Activated CD8-positive, alpha-beta memory T cell treated with anti-CD3 and anti-CD28 coated beads, Interleukin-2, amount 10 ng/mL, durations not matched to agents 7 days and 5 days (primary cell): ENCODE data around the gene IFNA21. TPM values are rescaled to one million over a fixed set of nuclear protein-coding genes. Genes with fewer than 3 reads are reported as not detected.
"Not testable (repeated sequence)": the region's sequence is repeated elsewhere in the genome, so short reads cannot be mapped to it uniquely, and the experiment has no call there.

ENCODE experiments used
- ATAC-seq: fragments of 150-1000 bp; cut with Tn5 transposase; one replicate; pipeline ENCODE4 v1.10.0; 2021; ENCODE audit warnings: moderate library complexity
- CTCF ChIA-PET: fragments of 350-600 bp; sonication (Branson Sonifier 250); formaldehyde crosslinking; loops from one replicate; lab custom pipeline; 2021; ENCODE audit warnings: antibody characterized with exemption; lab: Charles Lee
- DNase-seq: peaks from one replicate; pipeline ENCODE4 v3.0.0-alpha.2; 2020
- H3K27ac Mint-ChIP-seq: one replicate; pipeline ENCODE4 v1.8.0; 2021; ENCODE audit warnings: mild to moderate bottlenecking, mixed read lengths
- H3K27me3 Mint-ChIP-seq: one replicate; pipeline ENCODE4 v1.8.0; 2021; ENCODE audit warnings: mixed read lengths
- H3K36me3 Mint-ChIP-seq: one replicate; pipeline ENCODE4 v1.8.0; 2021; ENCODE audit warnings: mild to moderate bottlenecking, mixed read lengths
- H3K4me1 Mint-ChIP-seq: one replicate; pipeline ENCODE4 v1.8.0; 2021; ENCODE audit warnings: mixed read lengths
- H3K4me3 Mint-ChIP-seq: one replicate; pipeline ENCODE4 v1.8.0; 2021; ENCODE audit warnings: mild to moderate bottlenecking, moderate library complexity, mixed read lengths
- H3K9me3 Mint-ChIP-seq: one replicate; pipeline ENCODE4 v1.8.0; 2022; ENCODE audit warnings: low read depth, mixed read lengths
- total RNA-seq, 2 experiments: library from RNA; stranded (reverse); gene quantifications; one replicate each; pipeline ENCODE4 v1.2.3, GENCODE V29; 2021

The IFNA21 gene
- total RNA-seq, result not detected

DNA sequence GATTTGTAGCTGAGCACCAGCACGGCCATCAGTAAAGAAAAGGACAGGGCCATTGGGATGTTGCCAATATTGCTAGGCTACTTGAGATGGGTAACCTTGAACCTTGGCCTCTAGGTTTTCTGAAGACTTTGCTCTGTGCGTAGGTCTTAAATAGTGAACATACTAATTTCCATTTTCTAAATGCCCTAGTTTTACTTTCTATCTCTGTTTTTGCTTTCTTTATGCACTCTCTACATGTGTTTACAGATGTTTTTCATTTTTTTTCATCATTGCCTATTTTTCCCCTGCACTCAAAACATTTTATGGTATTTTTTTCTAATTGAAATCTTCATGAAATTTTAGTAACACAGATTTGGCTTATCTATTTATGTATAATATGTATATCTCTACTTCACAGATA lies at the start of gene IFNA21:
TSS of gene IFNA21 (minus strand) at position 101 of the 400 bp plus-strand sequence. CDS start at position 53, 48 bp downstream.
- CTCF ChIA-PET, result interaction anchor here (1.1 kb wide), 1 partner anchor 17 kb away, joined by 3 read pairs; no protein-coding TSS in a partner anchor
- not testable (repeated sequence) for ATAC-seq, DNase-seq

DNA sequence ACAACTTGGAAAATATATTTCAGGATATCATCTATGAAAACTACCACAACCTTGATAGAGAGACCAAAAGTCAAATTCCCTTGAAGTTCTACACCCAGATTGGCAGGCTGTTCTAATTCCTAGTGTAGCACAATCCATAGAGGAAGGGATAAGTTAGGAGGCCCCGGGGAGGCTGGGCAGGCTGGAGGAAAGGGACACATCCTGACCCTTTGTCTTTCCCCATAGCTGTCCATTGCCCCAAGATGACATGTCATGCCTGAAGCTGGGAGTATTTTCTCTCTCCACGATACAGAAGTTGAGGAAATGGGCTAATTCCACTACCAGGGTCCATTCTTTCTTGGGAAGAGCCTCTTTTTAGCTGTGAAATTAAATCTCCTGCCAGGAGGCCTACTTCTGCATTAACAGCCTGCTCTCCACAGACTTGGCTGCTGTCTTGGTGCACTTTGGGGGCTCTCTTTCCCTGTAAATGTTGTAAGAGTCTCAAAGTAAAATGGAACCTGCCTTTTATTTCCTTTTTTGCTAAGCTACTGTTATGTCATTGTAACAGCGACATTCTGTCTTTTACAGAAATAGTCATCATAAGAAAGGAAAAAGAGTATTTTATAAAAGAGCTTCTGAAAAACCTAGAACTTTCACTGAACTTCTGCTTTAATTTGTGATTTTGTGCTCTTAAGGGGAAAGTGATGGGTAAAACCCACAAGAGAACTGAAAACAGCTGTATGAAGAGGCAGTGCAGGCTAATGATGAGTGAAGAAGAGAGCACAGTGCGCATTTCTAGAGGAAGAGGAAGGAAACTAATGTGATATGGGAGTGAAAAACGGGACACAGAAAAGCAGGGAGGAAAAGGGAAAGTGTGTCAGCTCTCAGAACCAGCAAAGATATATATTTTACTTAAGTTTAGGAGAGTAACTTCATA lies 47.2 kb upstream of the IFNA21 start:
- not testable (repeated sequence) for H3K4me3 Mint-ChIP-seq, H3K4me1 Mint-ChIP-seq, H3K27ac Mint-ChIP-seq, H3K9me3 Mint-ChIP-seq, H3K36me3 Mint-ChIP-seq, DNase-seq
- ATAC-seq, result peak; percentile 42
- CTCF ChIA-PET, result interaction anchor here (1.0 to 2.6 kb wide), 6 partner anchors 17 to 182 kb away, joined by 3 to 12 read pairs (median 5); no protein-coding TSS in a partner anchor
- peaks cover 33% of the 10 kb centered on the region for H3K27me3 Mint-ChIP-seq

More for the DNA sequence above, at the start of gene IFNA21:
- not testable (repeated sequence) for H3K36me3 Mint-ChIP-seq, H3K4me1 Mint-ChIP-seq, H3K27ac Mint-ChIP-seq, H3K9me3 Mint-ChIP-seq, H3K4me3 Mint-ChIP-seq, H3K27me3 Mint-ChIP-seq

DNA sequence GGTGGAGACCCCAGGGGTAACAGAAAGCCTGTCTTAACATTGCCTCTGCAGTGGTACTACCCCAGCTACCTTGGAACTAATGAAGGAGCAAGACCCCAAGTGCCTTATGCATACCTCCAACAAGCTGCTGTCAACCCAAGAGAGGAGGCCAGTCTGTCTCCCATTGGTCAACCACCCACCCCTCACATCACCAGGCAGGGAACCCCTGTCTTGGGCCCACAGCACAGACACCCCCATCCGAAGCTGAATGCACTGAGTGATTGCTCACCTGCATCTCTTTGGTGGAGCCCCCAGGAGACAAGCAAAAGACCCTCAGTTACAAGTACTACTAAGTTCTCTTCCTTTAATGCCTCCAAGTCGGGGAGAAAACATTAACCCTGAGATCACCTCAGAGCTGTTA lies 45.7 kb upstream of the IFNA21 start:
- not testable (repeated sequence) for H3K4me3 Mint-ChIP-seq, H3K27ac Mint-ChIP-seq, ATAC-seq, H3K4me1 Mint-ChIP-seq, DNase-seq, H3K36me3 Mint-ChIP-seq, H3K9me3 Mint-ChIP-seq
- CTCF ChIA-PET, result interaction anchor here (2.6 kb wide), 2 partner anchors 17 to 28 kb away, joined by 6 to 12 read pairs; no protein-coding TSS in a partner anchor
- peaks cover 22% of the 10 kb centered on the region for H3K27me3 Mint-ChIP-seq

DNA sequence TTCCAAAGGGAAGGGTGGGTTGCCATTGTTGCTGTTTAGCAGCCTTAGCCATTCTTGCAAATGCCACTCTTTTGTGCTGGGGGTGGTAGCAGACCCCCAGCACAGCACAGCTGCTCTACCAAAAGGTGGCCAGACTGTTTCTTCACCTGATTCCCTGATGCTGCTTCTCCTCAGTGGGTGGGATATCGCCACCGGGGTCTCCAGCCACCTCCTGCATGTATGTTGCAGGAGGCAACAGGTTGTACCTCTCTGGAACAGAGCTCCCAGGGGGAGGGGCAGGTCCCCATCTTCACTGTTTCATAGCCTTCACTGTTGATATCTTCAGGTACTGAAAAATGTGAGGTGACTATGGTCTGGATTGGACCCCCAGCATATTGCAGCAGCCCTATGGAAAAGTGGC lies 44.3 kb upstream of the IFNA21 start:
- CTCF ChIA-PET, H3K4me3 Mint-ChIP-seq, H3K9me3 Mint-ChIP-seq, DNase-seq, ATAC-seq, H3K4me1 Mint-ChIP-seq, H3K36me3 Mint-ChIP-seq, H3K27ac Mint-ChIP-seq: not testable (repeated sequence)
- peaks cover 21% of the 10 kb centered on the region for H3K27me3 Mint-ChIP-seq

DNA sequence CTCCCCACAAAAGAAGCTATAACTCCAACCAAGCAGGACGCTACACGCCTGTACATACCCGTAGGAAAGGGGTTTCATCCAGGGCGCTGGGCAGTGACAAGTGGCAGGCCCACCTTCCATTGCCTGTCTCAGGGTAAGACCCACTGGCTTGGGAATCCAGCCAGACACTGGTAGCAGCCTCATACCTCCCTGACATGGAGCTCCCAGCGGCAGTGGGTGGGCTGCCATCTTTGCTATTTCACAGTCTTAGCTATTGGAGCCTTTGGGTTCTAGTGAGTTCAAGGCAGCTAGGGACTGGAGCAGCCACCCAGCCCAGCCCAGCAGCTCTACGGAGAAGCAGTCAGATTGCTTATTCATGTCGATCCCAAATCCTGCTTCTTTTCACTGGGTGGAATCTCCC lies 43.9 kb upstream of the IFNA21 start:
- ATAC-seq (no peak), DNase-seq (no peak)
- Mint-ChIP-seq H3K9me3 (no peaks in the 10 kb centered on the region), H3K27me3 (peaks cover 21% of the 10 kb centered on the region), H3K4me1 (peaks cover 5% of the 10 kb centered on the region), H3K4me3 (no peak overlapping the region), H3K27ac (no peak overlapping the region), H3K36me3 (no peaks in the 10 kb centered on the region)
- CTCF ChIA-PET, result no interaction called here

DNA sequence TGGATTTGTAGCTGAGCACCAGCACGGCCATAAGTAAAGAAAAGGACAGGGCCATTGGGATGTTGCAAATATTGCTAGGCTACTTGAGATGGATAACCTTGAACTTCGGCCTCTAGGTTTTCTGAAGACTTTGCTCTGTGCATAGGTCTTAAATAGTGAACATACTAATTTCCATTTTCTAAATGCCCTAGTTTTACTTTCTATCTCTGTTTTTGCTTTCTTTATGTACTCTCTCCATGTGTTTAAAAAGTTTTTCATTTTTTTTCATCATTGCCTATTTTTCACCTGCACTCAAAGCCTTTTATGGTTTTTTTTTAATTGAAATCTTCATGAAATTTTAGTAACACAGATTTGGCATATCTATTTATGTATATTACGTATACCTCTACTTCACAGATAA lies 40.6 kb upstream of the IFNA21 start, which contains the start of gene IFNA10:
TSS of gene IFNA10 (minus strand) at position 101 of the 400 bp plus-strand sequence. CDS start at position 55, 46 bp downstream.
- H3K9me3 Mint-ChIP-seq, ATAC-seq, H3K4me1 Mint-ChIP-seq, DNase-seq, CTCF ChIA-PET, H3K27ac Mint-ChIP-seq, H3K4me3 Mint-ChIP-seq, H3K36me3 Mint-ChIP-seq: not testable (repeated sequence)
- H3K27me3 Mint-ChIP-seq, result peaks cover 32% of the 10 kb centered on the region

DNA sequence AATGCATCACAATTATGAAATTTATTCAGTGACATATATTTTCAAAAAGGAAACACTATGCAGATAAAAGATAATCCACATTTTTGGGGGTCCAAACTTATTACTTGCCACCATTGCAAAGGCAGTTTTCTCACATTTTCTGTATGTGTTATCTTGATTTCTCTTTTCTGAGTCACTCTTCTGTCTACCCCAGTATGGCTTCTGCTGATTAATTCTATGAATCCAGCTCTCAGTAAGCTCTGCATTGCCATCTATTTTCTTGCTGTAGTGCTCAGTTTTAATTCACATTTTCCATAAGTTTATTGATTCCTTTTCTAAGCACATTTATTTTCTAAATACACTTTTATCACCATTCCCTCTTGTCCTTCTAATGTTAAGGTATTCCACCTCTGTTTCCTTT lies 38.7 kb upstream of the IFNA21 start:
- DNase-seq, result no peak
- no peak overlapping the region for H3K27ac Mint-ChIP-seq
- no peaks in the 10 kb centered on the region for H3K36me3 Mint-ChIP-seq
- peaks cover 46% of the 10 kb centered on the region for H3K27me3 Mint-ChIP-seq
- ATAC-seq, result no peak
- peaks cover 4% of the 10 kb centered on the region for H3K4me1 Mint-ChIP-seq
- no peaks in the 10 kb centered on the region for H3K9me3 Mint-ChIP-seq
- CTCF ChIA-PET, result no interaction called here
- no peak overlapping the region for H3K4me3 Mint-ChIP-seq

DNA sequence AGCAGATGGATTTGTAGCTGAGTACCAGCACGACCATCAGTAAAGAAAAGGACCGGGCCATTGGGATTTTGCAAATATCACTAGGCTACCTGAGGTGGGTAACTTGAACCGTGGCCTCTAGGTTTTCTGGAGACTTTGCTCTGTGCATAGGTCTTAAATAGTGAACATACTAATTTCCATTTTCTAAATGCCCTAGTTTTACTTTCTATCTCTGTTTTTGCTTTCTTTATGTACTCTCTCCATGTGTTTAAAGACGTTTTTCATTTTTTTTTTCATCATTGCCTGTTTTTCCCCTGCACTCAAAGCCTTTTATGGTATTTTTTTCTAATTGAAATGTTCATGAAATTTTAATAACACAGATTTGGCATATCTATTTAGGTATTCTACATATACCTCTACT lies 35.6 kb upstream of the IFNA21 start, which contains the start of gene IFNA7:
TSS of gene IFNA7 (minus strand) at position 101 of the 400 bp plus-strand sequence. CDS start at position 61, 40 bp downstream.
- not testable (repeated sequence) for H3K9me3 Mint-ChIP-seq, H3K27ac Mint-ChIP-seq
- H3K27me3 Mint-ChIP-seq, result peaks cover 45% of the 10 kb centered on the region

DNA sequence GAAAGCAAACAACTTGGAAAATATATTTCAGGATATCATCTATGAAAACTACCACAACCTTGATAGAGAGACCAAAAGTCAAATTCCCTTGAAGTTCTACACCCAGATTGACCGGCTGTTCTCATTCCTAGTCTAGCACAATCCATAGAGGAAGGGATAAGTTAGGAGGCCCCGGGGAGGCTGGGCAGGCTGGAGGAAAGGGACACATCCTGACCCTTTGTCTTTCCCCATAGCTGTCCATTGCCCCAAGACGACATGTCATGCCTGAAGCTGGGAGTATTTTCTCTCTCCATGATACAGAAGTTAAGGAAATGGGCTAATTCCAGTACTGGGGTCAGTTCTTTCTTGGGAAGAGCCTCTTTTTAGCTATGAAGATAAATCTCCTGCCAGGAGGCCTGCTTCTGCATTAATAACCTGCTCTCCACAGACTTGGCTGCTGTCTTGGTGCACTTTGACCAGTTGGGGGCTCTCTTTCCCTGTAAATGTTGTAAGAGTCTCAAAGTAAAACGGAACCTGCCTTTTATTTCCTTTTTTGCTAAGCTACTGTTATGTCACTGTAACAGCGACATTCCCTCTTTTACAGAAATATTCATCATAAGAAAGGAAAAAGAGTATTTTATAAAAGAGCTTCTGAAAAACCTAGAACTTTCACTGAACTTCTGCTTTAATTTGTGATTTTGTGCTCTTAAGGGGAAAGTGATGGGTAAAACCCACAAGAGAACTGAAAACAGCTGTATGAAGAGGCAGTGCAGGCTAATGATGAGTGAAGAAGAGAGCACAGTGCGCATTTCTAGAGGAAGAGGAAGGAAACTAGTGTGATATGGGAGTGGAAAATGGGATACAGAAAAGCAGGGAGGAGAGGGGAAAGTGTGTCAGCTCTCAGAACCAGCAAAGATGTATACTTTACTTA lies 28.7 kb upstream of the IFNA21 start:
- H3K36me3 Mint-ChIP-seq, H3K9me3 Mint-ChIP-seq, H3K4me1 Mint-ChIP-seq, H3K27ac Mint-ChIP-seq: not testable (repeated sequence)
- Mint-ChIP-seq H3K27me3 (peaks cover 16% of the 10 kb centered on the region), H3K4me3 (peak overlapping the region; percentile 36)
- CTCF ChIA-PET, result interaction anchor here (0.7 to 2.7 kb wide), 25 partner anchors 8 to 593 kb away, joined by 3 to 16 read pairs (median 4); partner anchors contain the start of genes IFNA7 and KLHL9
- ATAC-seq (peak; percentile 90), DNase-seq (peak; percentile 70)

More for the DNA sequence above, 35.6 kb upstream of the IFNA21 start, which contains the start of gene IFNA7:
- not testable (repeated sequence) for ATAC-seq, H3K36me3 Mint-ChIP-seq, DNase-seq, H3K4me3 Mint-ChIP-seq, H3K4me1 Mint-ChIP-seq
- CTCF ChIA-PET, result interaction anchor here (1.8 kb wide), 1 partner anchor 8 kb away, joined by 3 read pairs; no protein-coding TSS in a partner anchor

DNA sequence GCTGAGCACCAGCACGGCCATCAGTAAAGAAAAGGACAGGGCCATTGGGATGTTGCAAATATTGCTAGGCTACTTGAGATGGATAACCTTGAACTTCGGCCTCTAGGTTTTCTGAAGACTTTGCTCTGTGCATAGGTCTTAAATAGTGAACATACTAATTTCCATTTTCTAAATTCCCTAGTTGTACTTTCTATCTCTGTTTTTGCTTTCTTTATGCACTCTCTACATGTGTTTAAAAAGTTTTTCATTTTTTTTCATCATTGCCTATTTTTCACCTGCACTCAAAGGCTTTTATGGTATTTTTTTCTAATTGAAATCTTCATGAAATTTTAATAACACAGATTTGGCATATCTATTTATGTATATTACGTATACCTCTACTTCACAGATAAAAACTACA lies 21.0 kb upstream of the IFNA21 start, which contains the start of gene IFNA4:
TSS of gene IFNA4 (minus strand) at position 101 of the 400 bp plus-strand sequence. CDS start at position 45, 56 bp downstream.
- Mint-ChIP-seq H3K27me3 (peaks cover 16% of the 10 kb centered on the region), H3K4me1 (peaks cover 12% of the 10 kb centered on the region)
- H3K36me3 Mint-ChIP-seq, ATAC-seq, H3K4me3 Mint-ChIP-seq, H3K9me3 Mint-ChIP-seq, DNase-seq, H3K27ac Mint-ChIP-seq: not testable (repeated sequence)
- CTCF ChIA-PET, result interaction anchor here (1.4 kb wide), 1 partner anchor 65 kb away, joined by 3 read pairs; no protein-coding TSS in a partner anchor

DNA sequence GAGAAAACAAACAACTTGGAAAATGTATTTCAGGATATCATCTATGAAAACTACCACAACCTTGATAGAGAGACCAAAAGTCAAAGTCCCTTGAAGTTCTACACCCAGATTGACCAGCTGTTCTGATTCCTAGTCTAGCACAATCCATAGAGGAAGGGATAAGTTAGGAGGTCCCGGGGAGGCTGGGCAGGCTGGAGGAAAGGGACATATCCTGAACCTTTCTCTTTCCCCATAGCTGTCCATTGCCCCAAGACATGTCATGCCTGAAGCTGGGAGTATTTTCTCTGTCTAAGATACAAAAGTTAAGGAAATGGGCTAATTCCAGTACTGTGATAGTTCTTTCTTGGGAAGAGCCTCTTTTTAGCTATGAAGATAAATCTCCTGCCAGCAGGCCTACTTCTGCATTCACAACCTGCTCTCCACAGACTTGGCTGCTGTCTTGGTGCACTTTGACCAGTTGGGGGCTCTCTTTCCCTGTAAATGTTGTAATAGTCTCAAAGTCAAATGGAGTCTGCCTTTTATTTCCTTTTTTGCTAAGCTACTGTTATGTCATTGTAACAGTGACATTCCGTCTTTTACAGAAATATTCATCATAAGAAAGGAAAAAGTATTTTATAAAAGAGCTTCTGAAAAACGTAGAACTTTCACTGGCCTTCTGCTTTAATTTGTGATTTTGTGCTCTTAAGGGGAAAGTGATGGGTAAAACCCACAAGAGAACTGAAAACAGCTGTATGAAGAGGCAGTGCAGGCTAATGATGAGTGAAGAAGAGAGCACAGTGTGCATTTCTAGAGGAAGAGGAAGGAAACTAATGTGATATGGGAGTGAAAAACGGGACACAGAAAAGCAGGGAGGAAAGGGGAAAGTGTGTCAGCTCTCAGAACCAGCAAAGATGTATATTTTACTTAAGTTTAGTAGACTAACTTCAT lies 16.6 kb upstream of the IFNA21 start:
- Mint-ChIP-seq H3K4me1 (peaks cover 12% of the 10 kb centered on the region), H3K27me3 (peaks cover 10% of the 10 kb centered on the region)
- ATAC-seq (peak; percentile 93), DNase-seq (peak; percentile 56)
- H3K27ac Mint-ChIP-seq, H3K9me3 Mint-ChIP-seq, H3K36me3 Mint-ChIP-seq, H3K4me3 Mint-ChIP-seq: not testable (repeated sequence)
- CTCF ChIA-PET, result interaction anchor here (0.6 to 3.0 kb wide), 23 partner anchors 9 to 272 kb away, joined by 3 to 18 read pairs (median 5); no protein-coding TSS in a partner anchor

DNA sequence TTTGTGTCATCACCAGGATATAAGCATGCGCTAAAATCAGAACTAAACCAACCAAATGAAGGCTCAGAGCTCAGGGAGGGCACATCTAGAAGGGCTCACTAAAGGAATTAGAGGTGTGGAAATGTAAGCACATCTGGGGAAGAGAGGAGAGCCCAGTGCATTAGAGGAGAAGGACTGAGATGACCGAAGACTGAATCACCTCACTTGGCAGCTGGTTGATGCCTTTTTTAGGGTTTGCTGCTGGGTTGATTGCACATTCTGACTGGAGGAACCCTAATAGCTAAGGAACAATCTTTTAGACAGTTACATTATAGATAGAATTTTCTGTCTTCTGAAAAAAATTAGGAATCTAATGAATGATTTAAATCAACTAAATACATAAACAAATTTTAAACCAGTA lies 8.2 kb upstream of the IFNA21 start:
- ATAC-seq (no peak), DNase-seq (no peak)
- H3K4me3 Mint-ChIP-seq, result no peak overlapping the region
- peaks cover 12% of the 10 kb centered on the region for H3K27me3 Mint-ChIP-seq
- CTCF ChIA-PET, result interaction anchor here (1.1 to 2.8 kb wide), 3 partner anchors 9 to 21 kb away, joined by 5 to 17 read pairs (median 6); no protein-coding TSS in a partner anchor
- no peaks in the 10 kb centered on the region for H3K4me1 Mint-ChIP-seq
- no peak overlapping the region for H3K27ac Mint-ChIP-seq
- H3K9me3 Mint-ChIP-seq, result no peaks in the 10 kb centered on the region
- no peaks in the 10 kb centered on the region for H3K36me3 Mint-ChIP-seq
